Activated T-helper 9 cell treated with anti-CD3 and anti-CD28 coated beads, Interleukin-2, amount 50 U/mL, for 16 hours (primary cell): ENCODE measurements around the gene SCMH1.

Source experiments
- DNase-seq: peaks from one replicate; pipeline ENCODE4 v3.0.0-alpha.2; 2020; ENCODE audit warnings: low read depth

Gene SCMH1

GRCh38 chr1:41024953-41025352, 217.2 kb downstream of the SCMH1 start:
- no peak for DNase-seq

- no peak for DNase-seq
Measured at GRCh38 chr1:41023279-41023990, 218.7 kb downstream of the SCMH1 start.

GRCh38 chr1:41022424-41022823, 219.7 kb downstream of the SCMH1 start:
- DNase-seq = no peak

- no peak for DNase-seq
Measured at GRCh38 chr1:41021526-41022308, 220.4 kb downstream of the SCMH1 start, which contains the start of gene SLFNL1. Gene SLFNL1 (minus strand): TSS chr1:41021725. CDS start chr1:41020660, 1,065 bp downstream.

- DNase-seq = no peak
Measured at GRCh38 chr1:41020654-41021053, 221.5 kb downstream of the SCMH1 start.

- no peak for DNase-seq
Measured at GRCh38 chr1:41020109-41020576, 222.0 kb downstream of the SCMH1 start.

GRCh38 chr1:41019353-41019745, 222.8 kb downstream of the SCMH1 start:
- no peak for DNase-seq

- DNase-seq = no peak
Measured at GRCh38 chr1:41018018-41018410, 224.1 kb downstream of the SCMH1 start.

- no peak for DNase-seq
Measured at GRCh38 chr1:41017141-41018017, 224.7 kb downstream of the SCMH1 start.

- no peak for DNase-seq
Measured at GRCh38 chr1:41015897-41016470, 226.1 kb downstream of the SCMH1 start.

- no peak for DNase-seq
Measured at GRCh38 chr1:41015281-41015896, 226.7 kb downstream of the SCMH1 start.

GRCh38 chr1:41014871-41015270, 227.2 kb downstream of the SCMH1 start:
- DNase-seq = no peak

- DNase-seq = no peak
Measured at GRCh38 chr1:41013796-41014195, 228.3 kb downstream of the SCMH1 start.

GRCh38 chr1:41013024-41013423, 229.1 kb downstream of the SCMH1 start:
- DNase-seq = no peak

GRCh38 chr1:41010345-41010744, 231.8 kb downstream of the SCMH1 start:
- DNase-seq = no peak

GRCh38 chr1:41009466-41009865, 232.6 kb downstream of the SCMH1 start:
- no peak for DNase-seq

GRCh38 chr1:41006942-41007865, 234.9 kb downstream of the SCMH1 start:
- DNase-seq = no peak

GRCh38 chr1:41005876-41006275, 236.2 kb downstream of the SCMH1 start:
- no peak for DNase-seq

GRCh38 chr1:41003640-41004220, 238.4 kb downstream of the SCMH1 start:
- peak; percentile 63 for DNase-seq

GRCh38 chr1:41003127-41003639, 238.9 kb downstream of the SCMH1 start:
- DNase-seq = no peak
